Adrenal gland (tissue), 5 donors: Measurements from ENCODE around the gene CDCA3.

Experiments
- CTCF ChIP-seq, 6 experiments: fragments of 450-650 bp in 4 of 6; fragments of 200-600 bp in 2 of 6; sonication (generic) in 1 of 6; IDR thresholded peaks; 1 replicate in 5 of 6; 2 replicates in 1 of 6; pipeline versions ENCODE4 v1.5.1 to v1.8.0; 2016 to 2021; ENCODE audit warnings: antibody characterized with exemption in 6 of 6, mild to moderate bottlenecking in 2 of 6, moderate library complexity in 1 of 6
- POLR2A ChIP-seq, 2 donors: fragments of 450-650 bp; IDR thresholded peaks; one replicate each; pipeline ENCODE4 v1.6.1; 2017; ENCODE audit warnings: antibody characterized with exemption in 2 of 2, mild to moderate bottlenecking in 2 of 2, moderate library complexity in 1 of 2
- donor health status: DM: no; HTN: no; CAD: no.

DNA sequence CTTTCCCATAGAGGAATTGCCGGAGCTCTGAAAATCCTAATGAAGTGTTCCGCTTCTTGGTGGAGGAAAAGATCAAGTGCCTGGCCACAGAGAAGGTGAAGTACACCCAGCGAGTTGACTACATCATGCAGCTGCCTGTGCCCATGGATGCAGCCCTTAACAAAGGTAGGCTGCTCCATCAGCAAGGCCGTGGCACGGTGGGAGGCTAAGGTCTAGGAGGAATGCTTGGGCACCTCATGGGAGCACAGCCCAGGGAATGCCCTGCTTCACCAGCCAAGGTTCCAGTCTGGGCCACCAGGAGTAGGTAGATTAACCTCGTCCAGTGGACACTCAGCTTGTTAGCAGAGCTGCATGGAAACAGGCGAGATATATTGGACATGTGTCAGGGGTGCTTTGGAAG, 9.9 kb upstream of the CDCA3 start:
- TF ChIP-seq CTCF (IDR thresholded peaks at IDR 0.05), result no peak
- no peak for TF ChIP-seq POLR2A (IDR thresholded peaks at IDR 0.05)
